BJ (cell line): ENCODE results near the gene PARP11. TPM values are rescaled to one million over a fixed set of nuclear protein-coding genes. Genes with fewer than 3 reads are reported as not detected.

ENCODE experiments used
- CTCF ChIA-PET: fragments of 350-600 bp; formaldehyde crosslinking; extraction: SDS; loops from one replicate; lab custom pipeline; 2021; ENCODE audit warnings: antibody characterized with exemption, inconsistent platforms; lab: Yijun Ruan, JAX
- POLR2A ChIA-PET: fragments of 300-600 bp; sonication (Branson Sonifier 250); formaldehyde crosslinking; extraction: SDS; loops from one replicate; lab custom pipeline; 2021; ENCODE audit warnings: antibody characterized with exemption; lab: Charles Lee
- DNase-seq: peaks from one replicate; pipeline ENCODE4 v3.0.0-alpha.2; 2011; ENCODE audit warnings: low read depth
- H3K27me3 ChIP-seq: 2 replicates; pipeline ENCODE4 v1.6.0; 2011; ENCODE audit warnings: low read length; ENCODE audit not compliant: control insufficient read depth, insufficient read depth
- H3K36me3 ChIP-seq: 2 replicates; pipeline ENCODE4 v1.5.1; 2011; ENCODE audit warnings: low read length; ENCODE audit not compliant: control insufficient read depth, insufficient read depth
- H3K4me3 ChIP-seq: 2 replicates; pipeline ENCODE4 v1.5.1; 2011; ENCODE audit warnings: low read depth, mild to moderate bottlenecking, control low read depth, low read length
- polyA plus RNA-seq: library from polyadenylated mRNA; depleted of rRNA; stranded (reverse); fragments of >200 nt; gene quantifications from 2 replicates; pipeline ENCODE4 v1.2.3, GENCODE V29; 2011; rRNA removed
- TF ChIP-seq, protein P1 (sequence below): IDR thresholded peaks from 2 replicates; pipeline ENCODE4 v1.5.1; 2011; ENCODE audit warnings: low read depth, mild to moderate bottlenecking, control low read depth, inconsistent platforms, low read length, moderate library complexity; ENCODE audit not compliant: insufficient read depth

PARP11 gene
- polyA plus RNA-seq, 1 experiment: 3.4 TPM

DNA sequence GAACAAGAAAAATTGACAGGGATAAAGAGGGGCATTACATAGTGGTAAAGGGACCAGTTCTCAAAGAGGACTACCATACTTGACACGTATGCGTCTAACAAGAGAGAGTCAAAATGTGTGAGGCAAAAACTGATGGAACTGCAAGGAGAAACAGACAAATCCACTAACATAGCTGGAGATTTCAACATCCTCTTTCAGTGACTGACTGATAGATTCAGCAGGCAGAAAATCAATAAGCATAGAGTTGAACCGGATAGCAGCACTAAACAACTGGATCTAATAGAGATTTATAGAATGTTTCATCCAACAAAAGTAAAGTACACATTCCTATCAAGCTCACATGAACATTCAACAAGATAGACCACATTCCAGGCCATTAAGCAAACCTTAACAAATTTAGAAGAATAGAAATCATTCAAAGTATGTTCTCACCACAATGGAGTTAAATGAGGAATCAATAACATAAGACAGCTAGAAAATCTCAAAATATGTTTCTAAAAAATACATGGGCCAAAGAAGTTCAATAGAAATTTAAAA is 104.2 kb downstream of the PARP11 start:
- CTCF ChIA-PET: interaction anchor here (0.7 to 9.6 kb wide), 2 partner anchors 14 to 468 kb away, joined by 3 to 134 read pairs; no protein-coding TSS in a partner anchor
- POLR2A ChIA-PET: no interaction called here
- TF ChIP-seq, protein P1, sequence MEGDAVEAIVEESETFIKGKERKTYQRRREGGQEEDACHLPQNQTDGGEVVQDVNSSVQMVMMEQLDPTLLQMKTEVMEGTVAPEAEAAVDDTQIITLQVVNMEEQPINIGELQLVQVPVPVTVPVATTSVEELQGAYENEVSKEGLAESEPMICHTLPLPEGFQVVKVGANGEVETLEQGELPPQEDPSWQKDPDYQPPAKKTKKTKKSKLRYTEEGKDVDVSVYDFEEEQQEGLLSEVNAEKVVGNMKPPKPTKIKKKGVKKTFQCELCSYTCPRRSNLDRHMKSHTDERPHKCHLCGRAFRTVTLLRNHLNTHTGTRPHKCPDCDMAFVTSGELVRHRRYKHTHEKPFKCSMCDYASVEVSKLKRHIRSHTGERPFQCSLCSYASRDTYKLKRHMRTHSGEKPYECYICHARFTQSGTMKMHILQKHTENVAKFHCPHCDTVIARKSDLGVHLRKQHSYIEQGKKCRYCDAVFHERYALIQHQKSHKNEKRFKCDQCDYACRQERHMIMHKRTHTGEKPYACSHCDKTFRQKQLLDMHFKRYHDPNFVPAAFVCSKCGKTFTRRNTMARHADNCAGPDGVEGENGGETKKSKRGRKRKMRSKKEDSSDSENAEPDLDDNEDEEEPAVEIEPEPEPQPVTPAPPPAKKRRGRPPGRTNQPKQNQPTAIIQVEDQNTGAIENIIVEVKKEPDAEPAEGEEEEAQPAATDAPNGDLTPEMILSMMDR: no peak
- H3K36me3 ChIP-seq: no peaks in the 10 kb centered on the region
- no peak for DNase-seq
- no peaks in the 10 kb centered on the region; the same call in 1 of the 2 replicates for H3K27me3 ChIP-seq
- no peak overlapping the region for H3K4me3 ChIP-seq

DNA sequence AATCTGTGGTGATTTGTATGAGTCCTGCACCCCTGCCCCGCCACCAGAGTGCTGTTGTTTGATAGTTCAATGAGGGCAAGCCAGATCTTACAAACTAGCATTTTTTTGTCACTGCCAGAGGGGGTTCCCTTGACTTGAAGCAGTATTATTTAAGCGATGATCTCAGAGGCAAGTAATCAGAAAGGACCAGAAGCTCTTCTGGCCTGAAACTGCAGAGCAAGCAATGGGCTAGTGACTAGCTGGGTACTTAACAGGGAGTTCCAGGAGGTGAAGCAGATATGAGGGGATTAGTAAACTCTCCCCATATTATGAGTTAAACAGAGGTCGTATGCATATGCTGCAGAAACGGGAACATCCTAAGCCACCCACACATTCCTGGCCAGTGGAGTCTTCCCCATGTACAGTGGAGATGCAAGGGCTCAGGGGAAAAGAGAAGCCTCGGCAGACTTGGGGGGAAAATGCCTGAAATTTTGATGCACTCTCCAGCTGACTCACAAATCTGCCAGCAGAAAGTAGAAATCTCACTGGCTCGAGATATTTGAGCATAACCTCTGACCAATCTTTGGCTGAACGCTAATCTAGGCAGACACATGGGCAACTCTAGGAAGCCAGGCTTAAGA is 112.0 kb downstream of the PARP11 start:
- no peak for DNase-seq
- Histone ChIP-seq H3K36me3 (no peaks in the 10 kb centered on the region), H3K4me3 (no peak overlapping the region), H3K27me3 (no peaks in the 10 kb centered on the region; the same call in 1 of the 2 replicates)
- POLR2A ChIA-PET: no interaction called here
- TF ChIP-seq, protein P1: no peak
- CTCF ChIA-PET: interaction anchor here (2.3 kb wide), 1 partner anchor 461 kb away, joined by 6 read pairs; no protein-coding TSS in a partner anchor

DNA sequence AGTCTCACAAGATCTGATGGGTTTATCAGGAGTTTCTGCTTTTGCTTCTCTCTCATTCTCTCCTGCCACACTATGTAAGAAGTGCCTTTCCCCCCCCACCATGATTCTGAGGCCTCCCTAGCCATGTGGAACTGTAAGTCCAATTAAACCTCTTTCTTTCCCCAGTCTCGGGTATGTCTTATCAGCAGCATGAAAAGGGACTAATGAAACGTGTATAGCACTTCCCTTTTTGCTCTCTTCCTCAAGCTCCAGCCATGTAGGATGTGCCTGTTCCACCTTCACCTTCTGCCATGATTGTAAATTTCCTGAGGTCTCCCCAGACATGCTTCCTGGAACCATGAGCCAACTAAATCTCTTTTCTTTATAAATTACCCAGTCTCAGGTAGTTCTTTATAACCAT is 113.3 kb downstream of the PARP11 start:
- ChIA-PET POLR2A (no interaction called here), CTCF (interaction anchor here (1.0 to 2.3 kb wide), 2 partner anchors 26 to 459 kb away, joined by 3 to 6 read pairs; no protein-coding TSS in a partner anchor)
- no peaks in the 10 kb centered on the region for H3K36me3 ChIP-seq

More for the DNA sequence above, 113.3 kb downstream of the PARP11 start:
- H3K27me3 ChIP-seq: peaks cover 1% of the 10 kb centered on the region
- TF ChIP-seq, protein P1: no peak
- no peak for DNase-seq
- H3K4me3 ChIP-seq: no peak overlapping the region

Other genes starting within 250 kb of the PARP11 start
- gene CRACR2A, start 120.3 kb downstream of the PARP11 start, polyA plus RNA-seq: 1.4 TPM in 2 replicates